ENCODE data around the gene NTN1.

- TF ChIP-seq, protein P1, sequence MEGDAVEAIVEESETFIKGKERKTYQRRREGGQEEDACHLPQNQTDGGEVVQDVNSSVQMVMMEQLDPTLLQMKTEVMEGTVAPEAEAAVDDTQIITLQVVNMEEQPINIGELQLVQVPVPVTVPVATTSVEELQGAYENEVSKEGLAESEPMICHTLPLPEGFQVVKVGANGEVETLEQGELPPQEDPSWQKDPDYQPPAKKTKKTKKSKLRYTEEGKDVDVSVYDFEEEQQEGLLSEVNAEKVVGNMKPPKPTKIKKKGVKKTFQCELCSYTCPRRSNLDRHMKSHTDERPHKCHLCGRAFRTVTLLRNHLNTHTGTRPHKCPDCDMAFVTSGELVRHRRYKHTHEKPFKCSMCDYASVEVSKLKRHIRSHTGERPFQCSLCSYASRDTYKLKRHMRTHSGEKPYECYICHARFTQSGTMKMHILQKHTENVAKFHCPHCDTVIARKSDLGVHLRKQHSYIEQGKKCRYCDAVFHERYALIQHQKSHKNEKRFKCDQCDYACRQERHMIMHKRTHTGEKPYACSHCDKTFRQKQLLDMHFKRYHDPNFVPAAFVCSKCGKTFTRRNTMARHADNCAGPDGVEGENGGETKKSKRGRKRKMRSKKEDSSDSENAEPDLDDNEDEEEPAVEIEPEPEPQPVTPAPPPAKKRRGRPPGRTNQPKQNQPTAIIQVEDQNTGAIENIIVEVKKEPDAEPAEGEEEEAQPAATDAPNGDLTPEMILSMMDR (conservative IDR thresholded peaks at IDR 0.05), result no peak
- TF ChIP-seq ZFX (IDR thresholded peaks at IDR 0.05), result no peak
Measured at GRCh38 chr17:9211133-9211765, 189.9 kb downstream of the NTN1 start.

Measured in C4-2B (cell line).